Chondrocyte (in vitro differentiated cells): ENCODE measurements around the gene TRIL. TPM values are rescaled to one million over a fixed set of nuclear protein-coding genes. Genes with fewer than 3 reads are reported as not detected.

Experiments used
- DNase-seq: peaks from one replicate; pipeline ENCODE4 v3.0.0; 2021; ENCODE audit warnings: mixed read lengths, low spot score
- H3K27ac Mint-ChIP-seq: one replicate; pipeline ENCODE4 v1.8.0; 2021; ENCODE audit warnings: mild to moderate bottlenecking, moderate library complexity, mixed read lengths; ENCODE audit not compliant: unreplicated experiment
- H3K27me3 Mint-ChIP-seq: 2 replicates; pipeline ENCODE4 v1.8.0; 2021; ENCODE audit warnings: low read depth, mixed read lengths
- H3K36me3 Mint-ChIP-seq: 2 replicates; pipeline ENCODE4 v1.8.0; 2021; ENCODE audit warnings: low read depth, mixed read lengths
- H3K4me1 Mint-ChIP-seq: 2 replicates; pipeline ENCODE4 v1.8.0; 2021; ENCODE audit warnings: low read depth, mild to moderate bottlenecking, mixed read lengths
- H3K4me3 Mint-ChIP-seq: one replicate; pipeline ENCODE4 v1.8.0; 2021; ENCODE audit warnings: mild to moderate bottlenecking, moderate library complexity, mixed read lengths; ENCODE audit not compliant: unreplicated experiment
- H3K9me3 Mint-ChIP-seq: 2 replicates; pipeline ENCODE4 v1.8.0; 2021; ENCODE audit warnings: low read depth, mixed read lengths
- CTCF ChIP-seq: fragments of 200-600 bp; sonication (generic); IDR thresholded peaks from 2 replicates; pipeline ENCODE4 v1.5.0; 2021; ENCODE audit warnings: antibody characterized with exemption, mild to moderate bottlenecking, moderate library complexity
- total RNA-seq: library from RNA; stranded (reverse); gene quantifications from 3 replicates; pipeline ENCODE4 v1.2.1, GENCODE V29; 2021

TRIL gene
- total RNA-seq, 1 donor from 2014 or later, result 0.92 TPM

GRCh38 chr7:28983396-28984190, 25.5 kb upstream of the TRIL start:
- no peak overlapping the region for H3K27ac Mint-ChIP-seq
- no peaks in the 10 kb centered on the region for H3K27me3 Mint-ChIP-seq
- no peak for DNase-seq
- TF ChIP-seq CTCF, result no peak
- no peak overlapping the region for H3K4me3 Mint-ChIP-seq
- peaks cover 3% of the 10 kb centered on the region for H3K9me3 Mint-ChIP-seq
- peaks cover 35% of the 10 kb centered on the region for H3K4me1 Mint-ChIP-seq
- no peaks in the 10 kb centered on the region for H3K36me3 Mint-ChIP-seq

GRCh38 chr7:28981161-28981465, 23.0 kb upstream of the TRIL start:
- Mint-ChIP-seq H3K9me3 (peaks cover 7% of the 10 kb centered on the region), H3K27ac (no peak overlapping the region), H3K36me3 (no peaks in the 10 kb centered on the region), H3K4me3 (no peak overlapping the region), H3K27me3 (no peaks in the 10 kb centered on the region), H3K4me1 (peaks cover 17% of the 10 kb centered on the region)
- no peak for TF ChIP-seq CTCF
- no peak for DNase-seq

- Mint-ChIP-seq H3K4me3 (no peak overlapping the region), H3K27me3 (no peaks in the 10 kb centered on the region), H3K27ac (no peak overlapping the region), H3K9me3 (peaks cover 10% of the 10 kb centered on the region), H3K4me1 (peaks cover 16% of the 10 kb centered on the region), H3K36me3 (no peaks in the 10 kb centered on the region)
- no peak for TF ChIP-seq CTCF
- DNase-seq, result no peak
These were observed 22.5 kb upstream of the TRIL start for GRCh38 chr7:28980451-28981160.

GRCh38 chr7:28979776-28980175, 21.6 kb upstream of the TRIL start:
- no peak overlapping the region for H3K27ac Mint-ChIP-seq
- H3K4me1 Mint-ChIP-seq, result peaks cover 8% of the 10 kb centered on the region
- TF ChIP-seq CTCF, result no peak
- no peak for DNase-seq
- H3K4me3 Mint-ChIP-seq, result no peak overlapping the region
- no peaks in the 10 kb centered on the region for H3K36me3 Mint-ChIP-seq
- H3K9me3 Mint-ChIP-seq, result peaks cover 14% of the 10 kb centered on the region
- H3K27me3 Mint-ChIP-seq, result no peaks in the 10 kb centered on the region

GRCh38 chr7:28977881-28978280, 19.8 kb upstream of the TRIL start:
- H3K4me3 Mint-ChIP-seq, result no peak overlapping the region

More at GRCh38 chr7:28977881-28978280, 19.8 kb upstream of the TRIL start:
- H3K36me3 Mint-ChIP-seq, result peaks cover 10% of the 10 kb centered on the region
- H3K9me3 Mint-ChIP-seq, result peaks cover 28% of the 10 kb centered on the region
- TF ChIP-seq CTCF, result no peak
- H3K27ac Mint-ChIP-seq, result no peak overlapping the region
- DNase-seq, result no peak
- H3K4me1 Mint-ChIP-seq, result no peaks in the 10 kb centered on the region
- no peaks in the 10 kb centered on the region for H3K27me3 Mint-ChIP-seq
